Measurements from ENCODE around the gene HEPACAM2. TPM values are rescaled to one million over a fixed set of nuclear protein-coding genes. Genes with fewer than 3 reads are reported as not detected.

The HEPACAM2 gene
- total and polyA plus RNA-seq, 2 of the 8 experiments (the other 6 are each of a cell fraction or from before 2014, with no cell fraction given) = not detected

DNA sequence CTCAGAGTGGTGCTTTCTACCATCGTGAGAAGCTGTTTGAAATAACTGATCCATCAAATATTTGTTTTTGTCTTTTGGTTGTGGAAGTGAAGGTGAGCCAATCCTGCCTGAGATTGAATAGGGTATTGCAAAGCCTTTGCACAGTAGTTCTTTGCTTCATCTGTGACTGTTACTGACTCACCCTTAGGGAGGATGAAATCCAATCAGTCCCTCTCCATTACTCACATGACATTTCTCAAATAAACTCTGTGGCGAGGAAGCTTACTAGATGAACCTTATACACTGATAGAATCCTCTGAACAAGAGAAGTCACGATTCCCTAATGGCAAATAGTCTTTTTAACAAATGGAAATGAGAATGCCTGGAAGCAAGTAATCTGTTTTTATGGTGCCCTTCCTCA is 31.9 kb downstream of the HEPACAM2 start:
- no peak overlapping the region for H3K27ac ChIP-seq (ENCODE audit: low read depth, low read length)
- no peak overlapping the region for H3K23ac ChIP-seq (ENCODE audit: insufficient read length)
- no peak for TF ChIP-seq SIRT6 (IDR thresholded peaks at IDR 0.05; ENCODE audit: low read length)
- no peak for TF ChIP-seq RFX5 (IDR thresholded peaks at IDR 0.05; ENCODE audit: borderline replicate concordance, low read depth, low read length)
- no peak for TF ChIP-seq POLR2A (IDR thresholded peaks at IDR 0.05; ENCODE audit: control extremely low read depth in 1 of 2, low read depth in 2 of 2, low read length in 2 of 2)
- TF ChIP-seq SP4 (IDR thresholded peaks at IDR 0.05; ENCODE audit: low read length) = no peak
- no peak for TF ChIP-seq GTF2F1 (IDR thresholded peaks at IDR 0.05; ENCODE audit: borderline replicate concordance, low read depth, low read length)
- TF ChIP-seq CHD1 (IDR thresholded peaks at IDR 0.05; ENCODE audit: low read depth, low read length) = no peak
- no peak for TF ChIP-seq NANOG (IDR thresholded peaks at IDR 0.05; ENCODE audit: insufficient read depth, low read depth, low read length, poor library complexity, severe bottlenecking)
- TF ChIP-seq, protein P1, sequence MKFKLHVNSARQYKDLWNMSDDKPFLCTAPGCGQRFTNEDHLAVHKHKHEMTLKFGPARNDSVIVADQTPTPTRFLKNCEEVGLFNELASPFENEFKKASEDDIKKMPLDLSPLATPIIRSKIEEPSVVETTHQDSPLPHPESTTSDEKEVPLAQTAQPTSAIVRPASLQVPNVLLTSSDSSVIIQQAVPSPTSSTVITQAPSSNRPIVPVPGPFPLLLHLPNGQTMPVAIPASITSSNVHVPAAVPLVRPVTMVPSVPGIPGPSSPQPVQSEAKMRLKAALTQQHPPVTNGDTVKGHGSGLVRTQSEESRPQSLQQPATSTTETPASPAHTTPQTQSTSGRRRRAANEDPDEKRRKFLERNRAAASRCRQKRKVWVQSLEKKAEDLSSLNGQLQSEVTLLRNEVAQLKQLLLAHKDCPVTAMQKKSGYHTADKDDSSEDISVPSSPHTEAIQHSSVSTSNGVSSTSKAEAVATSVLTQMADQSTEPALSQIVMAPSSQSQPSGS (IDR thresholded peaks at IDR 0.05; ENCODE audit: low read length) = no peak
- TF ChIP-seq HDAC2 (IDR thresholded peaks at IDR 0.05; ENCODE audit: borderline replicate concordance in 1 of 2, low read depth in 2 of 2, low read length in 2 of 2) = no peak
- TF ChIP-seq SP1 (IDR thresholded peaks at IDR 0.05; ENCODE audit: low read depth, low read length) = no peak
- TF ChIP-seq POLR2AphosphoS5 (IDR thresholded peaks at IDR 0.05; ENCODE audit: low read depth, low read length) = no peak
- no peak for TF ChIP-seq RXRA (IDR thresholded peaks at IDR 0.05; ENCODE audit: insufficient read depth, low read depth, low read length)
- TF ChIP-seq TAF7 (optimal IDR thresholded peaks at IDR 0.05; ENCODE audit: borderline replicate concordance, low read depth, low read length) = no peak
- no peak overlapping the region for H3K56ac ChIP-seq (replicated peaks; ENCODE audit: insufficient read length, low read depth, low read length)
- ChIA-PET POLR2A (ENCODE audit: partially characterized antibody) (no interaction called here), CTCF (ENCODE audit: partially characterized antibody) (interaction anchor here (0.8 to 1.6 kb wide), 2 partner anchors 15 to 16 kb away, joined by 3 read pairs; no protein-coding TSS in a partner anchor)
- H3K27me3 ChIP-seq (replicated peaks in 1 of 4; ENCODE audit: control insufficient read depth in 3 of 4, extremely low read depth in 1 of 4, insufficient read depth in 3 of 4, low read length in 3 of 4) = no peaks in the 10 kb centered on the region
- no peak overlapping the region for H2BK120ac ChIP-seq (replicated peaks; ENCODE audit: low read depth, low read length)
- 78% methylated on average over 3 of the region's 3 CpGs; no CpG with 5 or more reads in 1 of the 2 experiments for WGBS, 2 experiments (ENCODE audit: extremely low coverage in 1 of 2, insufficient coverage in 1 of 2, insufficient read length in 1 of 2, insufficient replicate concordance in 2 of 2, low coverage in 1 of 2, low lambda C conversion rate in 2 of 2, missing lambda C conversion rate in 1 of 2)
- H3K23me2 ChIP-seq (ENCODE audit: low read depth, low read length) = no peaks in the 10 kb centered on the region
- no peaks in the 10 kb centered on the region for H3K36me3 ChIP-seq (ENCODE audit: control insufficient read depth in 2 of 4, insufficient read depth in 4 of 4, low read length in 3 of 4)
- no peak overlapping the region for H3K4me2 ChIP-seq (ENCODE audit: insufficient read depth in 1 of 2, low read depth in 2 of 2, low read length in 2 of 2)
- no peak overlapping the region for H2BK15ac ChIP-seq (ENCODE audit: low read length)
- H3K4ac ChIP-seq (replicated peaks; ENCODE audit: insufficient read length, low read depth, low read length) = no peak overlapping the region
- no peak overlapping the region for H2BK5ac ChIP-seq (ENCODE audit: low read depth, low read length)
- no peaks in the 10 kb centered on the region for H3K79me2 ChIP-seq (ENCODE audit: control insufficient read depth in 1 of 2, insufficient read depth in 2 of 2, low read length in 2 of 2)
- H2BK12ac ChIP-seq (ENCODE audit: low read depth, low read length) = no peak overlapping the region
- no peak for FAIRE-seq
- H3K9me3 ChIP-seq (ENCODE audit: insufficient read depth in 2 of 2, low read depth in 1 of 2, low read length in 1 of 2) = no peaks in the 10 kb centered on the region
- DNase-seq (ENCODE audit: low read depth in 1 of 2, low spot score in 2 of 2) = no peak
- no peaks in the 10 kb centered on the region for H3K4me1 ChIP-seq (replicated peaks in 1 of 4; ENCODE audit: control insufficient read depth in 3 of 4, insufficient read depth in 4 of 4, low read length in 3 of 4)
- no peak overlapping the region for H4K8ac ChIP-seq (ENCODE audit: extremely low read depth, insufficient read depth, low read length)
- no peak overlapping the region for H2AK5ac ChIP-seq (ENCODE audit: low read depth, low read length)
- H3K79me1 ChIP-seq (ENCODE audit: low read depth, low read length) = no peaks in the 10 kb centered on the region
- no peak overlapping the region for H3K14ac ChIP-seq (ENCODE audit: insufficient read length)
- no peak overlapping the region for H3K18ac ChIP-seq (ENCODE audit: extremely low read depth, low read length)
- H4K20me1 ChIP-seq (replicated peaks in 1 of 2; ENCODE audit: control insufficient read depth in 1 of 2, insufficient read depth in 2 of 2, low read length in 2 of 2) = no peaks in the 10 kb centered on the region
- no peak overlapping the region for H2AFZ ChIP-seq (ENCODE audit: low read length)
- H4K5ac ChIP-seq (ENCODE audit: insufficient read length, low read depth, low read length) = no peak overlapping the region
- no peak overlapping the region for H2BK20ac ChIP-seq (ENCODE audit: low read length)
- no peak overlapping the region for H3K9ac ChIP-seq (replicated peaks in 1 of 4; ENCODE audit: extremely low read depth in 1 of 4, low read depth in 3 of 4, low read length in 3 of 4)
- no peak overlapping the region for H4K91ac ChIP-seq (replicated peaks; ENCODE audit: insufficient read length, low read length)
- H3K4me3 ChIP-seq (ENCODE audit: extremely low read depth in 1 of 4, insufficient read depth in 2 of 4, low read depth in 3 of 4, low read length in 4 of 4) = no peak overlapping the region
